NT2/D1 (cell line): ENCODE measurements around the gene GLDN.

Experiments
- SUZ12 ChIP-seq: IDR thresholded peaks from 2 replicates; pipeline ENCODE4 v1.6.1; 2011; ENCODE audit not compliant: insufficient read length, insufficient read depth; ENCODE audit errors: extremely low read depth
- YY1 ChIP-seq: IDR thresholded peaks from 2 replicates; pipeline ENCODE4 v1.6.1; 2011; ENCODE audit not compliant: insufficient read length, insufficient read depth
- ZNF274 ChIP-seq: IDR thresholded peaks from 2 replicates; pipeline ENCODE4 v1.6.1; 2011; ENCODE audit warnings: mild to moderate bottlenecking, low read depth, low read length

DNA sequence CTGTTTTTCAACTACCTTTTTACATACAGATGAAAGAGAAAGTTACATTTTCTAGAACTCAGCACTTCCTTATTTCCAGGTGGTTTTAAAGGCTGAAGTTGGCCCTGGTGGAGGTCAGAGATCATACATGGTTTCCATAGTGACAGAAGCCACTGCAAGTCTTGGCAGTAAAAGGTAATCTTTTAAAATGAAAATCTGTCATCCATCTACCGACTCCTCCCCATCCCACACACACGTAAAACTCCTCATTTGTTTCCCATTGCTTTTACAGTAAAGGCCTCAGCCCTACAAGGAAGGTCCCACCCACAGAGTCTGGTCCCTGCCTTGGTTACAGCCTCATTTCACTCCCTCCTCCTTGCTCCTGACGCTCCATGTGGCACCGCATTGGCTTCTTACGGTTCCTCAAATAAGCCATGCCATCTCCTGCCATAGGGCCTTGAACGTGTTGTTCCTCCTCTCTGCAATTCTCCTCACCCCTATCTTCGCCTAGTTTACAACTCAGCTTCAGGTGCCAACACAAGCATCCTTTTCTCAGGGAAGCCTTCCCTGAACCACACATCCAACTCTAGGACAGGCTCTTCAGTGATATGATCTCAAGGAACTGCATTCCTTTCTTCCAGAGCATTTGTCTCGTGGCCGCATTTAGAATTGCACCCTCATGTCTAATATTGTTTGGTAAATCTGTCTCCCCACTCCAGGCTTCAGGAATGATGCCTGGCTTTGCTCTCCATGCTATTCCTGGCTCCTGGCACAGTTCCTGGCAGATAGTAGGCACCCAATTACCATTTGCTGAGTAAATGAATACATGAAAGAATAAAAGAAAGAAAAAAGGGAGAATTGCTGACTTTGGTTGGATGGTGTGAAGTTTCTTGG, 5.7 kb upstream of the GLDN start:
- no peak for TF ChIP-seq ZNF274
- no peak for TF ChIP-seq YY1
- no peak for TF ChIP-seq SUZ12
